ENCODE measurements around the gene NEMP1. TPM values are rescaled to one million over a fixed set of nuclear protein-coding genes. Genes with fewer than 3 reads are reported as not detected.
A peak's percentile ranks its signal among the peaks of the same experiment; 100 is the strongest.

The NEMP1 gene
- total RNA-seq, 2 experiments from 2014 or later = 7.2 to 9.9 TPM

- H3K36me3 ChIP-seq (ENCODE audit: insufficient read depth, low read length) = peaks cover 64% of the 10 kb centered on the region
- peaks cover 58% of the 10 kb centered on the region for H3K4me1 Mint-ChIP-seq (ENCODE audit: low read depth)
Measured at GRCh38 chr12:57092876-57093414, 14.4 kb upstream of the NEMP1 start.

GRCh38 chr12:57092529-57092862, 13.9 kb upstream of the NEMP1 start:
- TF ChIP-seq CTCF (IDR thresholded peaks at IDR 0.05) = no peak
- H3K4me3 ChIP-seq (ENCODE audit: low read length) = no peak overlapping the region
- peaks cover 59% of the 10 kb centered on the region for H3K4me1 Mint-ChIP-seq (ENCODE audit: low read depth)
- H3K4me1 ChIP-seq (ENCODE audit: insufficient read depth, low read length) = peaks cover 63% of the 10 kb centered on the region
- no peaks in the 10 kb centered on the region for H3K9me3 ChIP-seq (ENCODE audit: control insufficient read depth in 1 of 2, insufficient read depth in 1 of 2, low read length in 2 of 2)
- intact Hi-C loops (cut with DNase I, micrococcal nuclease) = no loop called here
- DNase-seq (no peak), ATAC-seq (ENCODE audit: poor library complexity) (no peak)
- peak overlapping the region; percentile 98 for H3K27ac Mint-ChIP-seq
- CTCF ChIA-PET = interaction anchor here (1.4 to 7.6 kb wide), 5 partner anchors 19 to 90 kb away, joined by 3 to 67 read pairs (median 7); partner anchors contain the start of gene STAT6
- no peaks in the 10 kb centered on the region for H3K27me3 ChIP-seq (ENCODE audit: control insufficient read depth in 1 of 2, insufficient read depth in 2 of 2, low read length in 2 of 2)
- H3K9me3 Mint-ChIP-seq = no peaks in the 10 kb centered on the region
- H3K36me3 Mint-ChIP-seq (ENCODE audit: low read depth) = peaks cover 85% of the 10 kb centered on the region
- peak overlapping the region in 1 of 2 donors; percentile 56 for H3K27ac ChIP-seq (ENCODE audit: low read depth in 1 of 2, low read length in 2 of 2)
- H3K4me3 Mint-ChIP-seq = peak overlapping the region; percentile 84
- H3K36me3 ChIP-seq (ENCODE audit: insufficient read depth, low read length) = peaks cover 60% of the 10 kb centered on the region
- POLR2A ChIA-PET = interaction anchor here (2.0 to 14.4 kb wide), 3 partner anchors 14 to 23 kb away, joined by 13 to 344 read pairs (median 130); partner anchors contain the start of genes NEMP1 and STAT6
- H3K27me3 Mint-ChIP-seq = no peaks in the 10 kb centered on the region

More at GRCh38 chr12:57092876-57093414, 14.4 kb upstream of the NEMP1 start:
- Histone ChIP-seq H3K27ac (ENCODE audit: low read depth in 1 of 2, low read length in 2 of 2) (peak overlapping the region in 1 of 2 donors; percentile 69), H3K27me3 (ENCODE audit: control insufficient read depth in 1 of 2, insufficient read depth in 2 of 2, low read length in 2 of 2) (no peaks in the 10 kb centered on the region), H3K4me3 (ENCODE audit: low read length) (no peak overlapping the region), H3K4me1 (ENCODE audit: insufficient read depth, low read length) (peaks cover 58% of the 10 kb centered on the region), H3K9me3 (ENCODE audit: control insufficient read depth in 1 of 2, insufficient read depth in 1 of 2, low read length in 2 of 2) (no peaks in the 10 kb centered on the region)
- H3K27ac Mint-ChIP-seq = peak overlapping the region; percentile 98
- POLR2A ChIA-PET = interaction anchor here (0.7 to 14.4 kb wide), 4 partner anchors 15 to 62 kb away, joined by 4 to 344 read pairs (median 72); partner anchors contain the start of genes NEMP1 and STAT6
- DNase-seq = no peak
- no peaks in the 10 kb centered on the region for H3K27me3 Mint-ChIP-seq
- CTCF ChIA-PET = interaction anchor here (0.6 to 7.6 kb wide), 6 partner anchors 18 to 150 kb away, joined by 3 to 67 read pairs (median 7); partner anchors contain the start of gene STAT6
- no peak for TF ChIP-seq CTCF (IDR thresholded peaks at IDR 0.05)
- ATAC-seq (ENCODE audit: poor library complexity) = no peak
- H3K4me3 Mint-ChIP-seq = peak overlapping the region; percentile 84
- no peaks in the 10 kb centered on the region for H3K9me3 Mint-ChIP-seq
- intact Hi-C loops (cut with DNase I, micrococcal nuclease) = loop anchor here (1.0 kb wide), 2 partner anchors 17 to 24 kb away; no protein-coding TSS in a partner anchor
- peaks cover 86% of the 10 kb centered on the region for H3K36me3 Mint-ChIP-seq (ENCODE audit: low read depth)

- no peak for ATAC-seq (ENCODE audit: poor library complexity)
- Histone ChIP-seq H3K9me3 (ENCODE audit: control insufficient read depth in 1 of 2, insufficient read depth in 1 of 2, low read length in 2 of 2) (no peaks in the 10 kb centered on the region), H3K4me3 (ENCODE audit: low read length) (no peak overlapping the region), H3K27ac (ENCODE audit: low read depth in 1 of 2, low read length in 2 of 2) (peak overlapping the region in 1 of 2 donors; percentile 56), H3K36me3 (ENCODE audit: insufficient read depth, low read length) (peaks cover 54% of the 10 kb centered on the region), H3K4me1 (ENCODE audit: insufficient read depth, low read length) (peaks cover 66% of the 10 kb centered on the region), H3K27me3 (ENCODE audit: control insufficient read depth in 1 of 2, insufficient read depth in 2 of 2, low read length in 2 of 2) (no peaks in the 10 kb centered on the region)
- peaks cover 81% of the 10 kb centered on the region for H3K36me3 Mint-ChIP-seq (ENCODE audit: low read depth)
- ChIA-PET POLR2A (interaction anchor here (0.6 to 14.4 kb wide), 5 partner anchors 8 to 29 kb away, joined by 3 to 344 read pairs (median 13); partner anchors contain the start of genes NEMP1 and STAT6), CTCF (interaction anchor here (0.6 to 7.6 kb wide), 6 partner anchors 18 to 91 kb away, joined by 3 to 67 read pairs (median 7); partner anchors contain the start of gene STAT6)
- intact Hi-C loops (cut with DNase I, micrococcal nuclease) = no loop called here
- DNase-seq = no peak
- no peaks in the 10 kb centered on the region for H3K27me3 Mint-ChIP-seq
- TF ChIP-seq CTCF (IDR thresholded peaks at IDR 0.05) = no peak
- H3K9me3 Mint-ChIP-seq = no peaks in the 10 kb centered on the region
- peaks cover 61% of the 10 kb centered on the region for H3K4me1 Mint-ChIP-seq (ENCODE audit: low read depth)
- peak overlapping the region; percentile 84 for H3K4me3 Mint-ChIP-seq
- peak overlapping the region; percentile 98 for H3K27ac Mint-ChIP-seq
Measured at GRCh38 chr12:57091638-57092528, 13.3 kb upstream of the NEMP1 start.
